ENCODE results near the gene NTNG2.
"Not testable (repeated sequence)": the region's sequence is repeated elsewhere in the genome, so short reads cannot be mapped to it uniquely, and the experiment has no call there.

Gene NTNG2, protein sequence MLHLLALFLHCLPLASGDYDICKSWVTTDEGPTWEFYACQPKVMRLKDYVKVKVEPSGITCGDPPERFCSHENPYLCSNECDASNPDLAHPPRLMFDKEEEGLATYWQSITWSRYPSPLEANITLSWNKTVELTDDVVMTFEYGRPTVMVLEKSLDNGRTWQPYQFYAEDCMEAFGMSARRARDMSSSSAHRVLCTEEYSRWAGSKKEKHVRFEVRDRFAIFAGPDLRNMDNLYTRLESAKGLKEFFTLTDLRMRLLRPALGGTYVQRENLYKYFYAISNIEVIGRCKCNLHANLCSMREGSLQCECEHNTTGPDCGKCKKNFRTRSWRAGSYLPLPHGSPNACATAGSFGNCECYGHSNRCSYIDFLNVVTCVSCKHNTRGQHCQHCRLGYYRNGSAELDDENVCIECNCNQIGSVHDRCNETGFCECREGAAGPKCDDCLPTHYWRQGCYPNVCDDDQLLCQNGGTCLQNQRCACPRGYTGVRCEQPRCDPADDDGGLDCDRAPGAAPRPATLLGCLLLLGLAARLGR

DNA sequence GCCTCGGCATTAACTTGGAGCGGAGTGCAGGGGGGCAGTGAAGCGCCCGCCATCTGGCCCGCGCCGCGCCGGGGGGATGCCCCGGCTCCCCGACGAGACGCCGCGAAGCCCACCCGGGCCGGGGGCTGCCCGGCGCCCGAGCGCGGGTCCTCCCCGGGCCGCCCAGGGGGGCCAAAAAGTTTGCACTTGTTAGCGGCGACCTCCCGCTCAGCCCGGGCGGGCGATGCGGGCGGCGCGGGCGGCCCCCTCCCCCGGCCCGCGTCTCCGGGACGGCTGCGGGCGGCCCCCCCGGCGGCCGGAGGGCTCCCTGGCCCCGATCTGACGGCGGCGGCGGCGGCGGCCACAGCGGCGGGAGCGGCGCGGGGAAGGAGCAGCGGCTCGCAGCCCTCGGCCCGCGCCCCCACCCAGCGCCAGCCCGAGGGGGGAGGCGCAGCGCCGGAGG is at the start of gene NTNG2:
TSS of gene NTNG2 (plus strand) at position 316 of the 442 bp plus-strand sequence. CDS start 4,774 bp downstream, outside the sequence.
- DNase-seq = no peak

DNA sequence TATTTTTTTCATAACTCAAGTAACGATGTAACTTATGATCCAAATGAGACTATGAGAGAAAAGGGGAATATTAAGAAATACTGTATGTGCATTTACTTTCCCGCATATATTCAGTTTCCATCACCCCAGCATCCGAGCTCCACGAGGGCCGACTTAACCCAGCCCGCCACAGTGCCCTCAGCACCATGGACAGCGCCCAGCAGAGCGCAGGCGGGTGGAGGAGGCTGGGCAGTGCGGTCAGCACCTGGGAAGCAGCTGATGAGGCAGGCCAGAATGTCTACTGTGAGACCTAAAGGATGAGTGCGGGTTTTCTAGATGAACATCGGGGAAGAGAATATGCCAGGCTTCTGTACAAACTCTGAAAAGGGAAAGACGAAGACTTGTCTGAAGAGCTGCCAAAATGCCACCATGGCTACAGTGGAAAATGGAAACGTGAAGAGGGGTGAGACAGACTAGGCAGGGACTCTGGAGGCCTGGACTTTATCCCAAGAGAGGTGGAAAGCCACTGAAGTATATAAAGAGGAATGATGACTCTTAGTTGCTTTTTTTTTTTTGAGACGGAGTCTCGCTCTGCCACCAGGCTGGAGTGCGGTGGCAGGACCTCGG is 47.7 kb upstream of the NTNG2 start:
- DNase-seq = peak in 42 of 56 donors; percentile 4 to 78 (median 25)

DNA sequence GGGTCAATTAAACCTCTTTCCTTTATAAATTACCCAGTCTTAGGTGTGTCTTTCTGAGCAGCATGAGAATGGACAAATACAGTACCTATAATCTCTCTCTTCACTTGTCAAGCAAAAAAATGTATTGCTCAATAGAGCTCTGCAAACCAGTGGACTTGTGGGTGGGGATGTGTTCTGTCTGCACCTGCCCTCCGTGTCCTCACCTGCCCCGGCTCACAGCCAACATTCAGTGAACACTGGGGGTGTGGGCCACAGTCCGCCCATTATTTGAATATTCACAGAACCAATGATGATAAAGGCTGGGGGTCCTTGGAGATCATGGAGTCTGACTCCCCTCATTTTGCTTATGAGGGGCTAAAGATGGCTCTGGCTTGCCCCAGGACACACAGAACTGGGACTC is 45.3 kb upstream of the NTNG2 start:
- DNase-seq = no peak

DNA sequence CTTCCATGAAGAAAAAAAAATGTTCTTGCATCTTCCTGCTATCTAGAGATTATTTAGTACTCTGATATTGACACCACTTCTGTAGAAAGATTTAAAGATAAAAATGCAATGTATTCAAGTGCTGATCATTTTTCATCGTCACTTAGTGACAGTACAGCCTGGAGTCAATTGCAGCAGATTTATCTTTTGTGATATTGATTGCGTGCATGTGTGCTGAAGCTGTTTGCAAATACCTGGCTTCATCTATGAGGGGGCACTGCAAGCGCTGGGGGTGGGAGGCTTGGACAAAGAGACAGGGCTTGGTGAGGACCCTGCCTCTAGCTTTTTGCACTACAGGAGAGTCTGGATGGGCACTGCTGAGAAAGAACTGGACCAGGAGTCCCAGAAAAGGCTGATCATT is 44.2 kb upstream of the NTNG2 start:
- DNase-seq = no peak

DNA sequence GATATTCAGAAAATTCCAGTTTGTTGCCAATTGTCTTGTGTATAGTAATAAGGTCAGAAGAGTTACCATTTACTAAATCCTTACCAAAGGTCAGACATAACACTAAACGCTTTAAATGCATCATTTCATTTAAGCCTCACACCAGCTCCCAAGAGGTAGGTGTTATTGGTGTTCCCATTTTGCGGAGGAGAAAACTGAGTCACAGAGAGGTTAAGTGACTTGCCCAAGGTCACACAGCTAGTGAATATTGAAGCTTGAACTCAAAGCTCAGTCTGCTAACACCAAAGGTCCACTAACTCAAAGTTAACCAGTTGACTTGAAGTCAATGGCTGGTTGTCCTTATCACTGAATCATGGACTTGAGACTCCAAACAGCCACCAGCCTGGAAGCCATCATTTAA is 40.8 kb upstream of the NTNG2 start:
- DNase-seq = no peak

DNA sequence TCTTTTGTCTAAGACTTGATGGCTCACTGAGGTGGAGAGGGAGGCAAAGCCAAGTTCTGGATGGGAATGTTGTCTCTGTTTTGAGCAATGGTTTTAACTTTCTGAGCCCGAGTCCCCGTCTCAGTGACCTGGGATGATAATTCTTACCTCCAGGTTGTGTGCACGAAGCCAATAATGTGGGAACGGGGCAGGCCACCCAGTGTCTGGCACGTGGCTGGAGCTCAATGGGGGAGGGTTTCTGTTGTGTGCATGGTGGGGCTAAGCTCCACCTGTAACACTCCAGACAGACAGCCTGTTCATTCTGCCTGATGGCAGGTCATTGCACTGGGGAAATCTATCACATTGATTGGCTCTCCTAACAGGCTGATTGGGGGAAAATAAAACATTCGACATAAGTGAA is 37.1 kb upstream of the NTNG2 start:
- DNase-seq = no peak

DNA sequence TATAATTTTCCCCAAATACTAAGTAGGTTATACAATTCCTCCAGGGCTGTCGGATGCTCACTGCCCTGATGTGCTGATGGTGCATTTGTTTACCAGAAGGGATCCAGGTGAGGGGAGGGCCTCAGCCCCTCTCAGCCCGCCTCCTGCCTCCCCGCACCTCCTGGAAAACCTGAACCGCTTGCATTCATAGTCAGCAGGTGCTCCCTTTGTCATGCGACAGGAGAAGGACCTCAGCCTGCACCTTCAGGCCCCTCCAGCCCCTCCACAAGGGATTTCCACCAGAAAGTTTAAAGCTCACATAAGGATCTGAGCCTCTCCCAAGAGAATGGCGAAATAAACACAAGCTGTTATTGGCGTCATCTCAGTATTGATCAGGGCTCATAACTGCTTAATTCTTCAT is 36.5 kb upstream of the NTNG2 start:
- DNase-seq = no peak

DNA sequence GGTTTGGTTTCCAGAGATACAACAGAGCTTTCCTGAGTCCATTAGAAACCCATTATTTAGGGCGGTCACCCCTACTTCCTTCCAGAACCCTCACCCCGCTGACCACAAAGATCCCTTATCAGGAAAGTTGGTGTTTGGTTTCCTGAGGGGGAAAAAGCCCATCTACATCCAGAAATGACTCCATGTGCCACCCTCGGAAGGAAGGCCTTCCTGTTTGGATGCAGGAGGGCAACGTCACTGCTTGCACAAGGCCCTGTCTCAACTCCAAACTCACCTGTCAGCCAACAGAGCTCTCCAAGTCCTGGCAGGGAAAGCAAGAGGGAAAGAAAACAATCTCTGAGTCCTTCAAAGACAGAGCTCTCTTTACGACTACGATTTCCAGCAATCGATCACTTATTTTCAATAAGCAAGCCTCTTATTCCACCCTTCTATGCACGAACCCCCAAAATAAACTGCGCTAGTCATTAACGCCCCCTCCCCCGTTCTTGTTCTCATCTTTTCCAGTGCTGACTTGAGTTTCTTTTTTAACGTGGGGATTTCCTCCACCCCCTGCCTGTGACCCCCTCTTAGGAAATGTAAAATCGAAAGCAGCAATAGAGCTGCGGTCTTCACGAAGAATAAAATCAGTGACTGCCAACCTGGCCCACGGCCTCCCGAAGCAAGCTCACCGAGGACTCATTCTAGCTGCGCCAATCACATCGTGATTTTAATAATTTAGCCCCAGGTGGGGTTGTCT is 35.7 kb upstream of the NTNG2 start:
- DNase-seq = no peak

DNA sequence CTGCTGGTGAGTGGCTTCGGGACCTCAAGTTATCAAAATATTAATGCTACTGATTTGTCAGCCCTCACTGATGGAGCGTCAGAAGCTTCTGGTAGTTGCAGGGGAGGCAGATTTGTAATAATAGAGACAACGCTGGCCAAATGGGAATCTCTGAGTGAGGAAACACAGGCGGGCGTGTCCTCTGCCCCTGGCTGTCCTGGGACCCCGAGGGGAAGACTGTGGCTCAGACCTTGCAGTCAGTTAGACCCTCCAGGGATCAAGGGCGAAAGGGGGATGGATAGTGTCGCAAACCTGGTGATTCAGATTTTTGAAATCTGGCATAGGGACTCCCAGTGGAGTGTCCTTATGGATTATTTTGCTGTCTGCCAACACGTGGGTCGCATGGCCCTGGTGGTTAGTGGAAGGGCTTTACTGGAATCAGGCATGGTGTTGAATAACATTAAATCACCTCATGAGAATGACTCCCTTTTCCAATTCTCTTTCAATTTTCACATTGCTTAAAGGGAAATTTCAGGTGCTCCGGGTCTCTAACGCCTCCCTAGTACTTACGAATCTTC is 35.1 kb upstream of the NTNG2 start:
- DNase-seq = no peak

DNA sequence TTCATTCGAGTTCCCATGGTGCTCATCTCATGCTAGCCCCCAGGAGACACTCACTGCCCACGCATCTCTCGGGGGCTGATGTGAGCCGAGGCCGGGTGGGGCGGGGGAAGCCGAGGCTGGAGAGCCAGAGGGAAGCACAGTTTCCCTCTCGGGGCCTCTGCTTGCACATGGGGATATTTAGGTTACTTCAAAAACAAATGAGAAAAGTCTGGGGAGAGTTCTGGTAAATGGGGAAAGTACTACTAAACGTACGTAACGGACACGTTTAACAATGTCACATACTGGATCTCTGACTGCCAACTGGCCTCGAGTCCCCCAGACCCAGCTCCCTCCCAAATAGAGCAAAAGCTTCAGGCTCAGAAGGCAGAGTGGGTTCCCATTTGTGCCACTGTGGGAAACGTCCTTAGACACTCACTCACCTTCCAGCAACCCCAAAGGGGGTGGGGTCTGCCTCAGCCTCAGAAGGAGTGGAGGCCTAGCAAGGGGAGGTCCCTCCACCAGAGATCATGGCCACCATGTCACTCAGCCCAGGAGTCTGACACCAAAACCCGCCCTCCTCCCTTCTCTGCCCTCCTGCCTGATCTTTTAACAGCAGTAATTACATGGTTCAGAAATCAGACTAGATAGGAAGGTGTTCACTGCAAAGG is 33.8 kb upstream of the NTNG2 start:
- DNase-seq = no peak

DNA sequence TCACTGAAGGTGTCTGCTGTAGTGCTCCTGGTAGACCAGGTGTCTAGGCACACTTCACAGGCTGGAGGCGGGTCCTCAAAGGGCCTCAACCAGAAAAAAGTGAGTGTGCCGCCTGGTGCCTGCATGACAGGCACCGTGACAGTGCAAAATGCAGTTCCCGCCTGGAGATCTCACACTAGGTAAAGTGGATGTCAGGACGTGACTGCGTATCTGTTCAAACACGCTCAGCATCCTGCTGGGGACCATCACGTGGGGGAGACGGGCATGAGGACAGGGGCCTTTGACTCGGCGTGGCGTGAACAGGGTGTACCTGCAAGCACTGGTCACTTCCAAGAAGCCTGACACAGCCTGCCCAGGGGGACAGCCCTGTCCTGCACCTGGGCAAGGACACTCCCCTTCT is 32.3 kb upstream of the NTNG2 start:
- DNase-seq = no peak

DNA sequence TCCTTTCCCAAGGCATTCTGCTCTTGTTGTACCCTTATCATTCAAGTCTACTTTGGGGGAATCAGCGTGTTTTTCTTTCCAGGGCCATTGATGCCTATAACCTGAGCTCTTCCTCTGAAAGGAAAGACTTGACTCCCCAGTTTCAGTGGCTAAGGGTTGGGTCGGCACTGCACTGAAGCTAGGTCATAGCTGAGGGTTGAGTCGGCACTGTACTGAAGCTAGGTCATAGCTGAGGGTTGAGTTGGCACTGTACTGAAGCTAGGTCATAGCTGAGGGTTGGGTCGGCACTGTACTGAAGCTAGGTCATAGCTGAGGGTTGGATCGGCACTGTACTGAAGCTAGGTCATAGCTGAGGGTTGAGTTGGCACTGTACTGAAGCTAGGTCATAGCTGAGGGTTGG is 27.8 kb upstream of the NTNG2 start:
- not testable (repeated sequence) for DNase-seq

DNA sequence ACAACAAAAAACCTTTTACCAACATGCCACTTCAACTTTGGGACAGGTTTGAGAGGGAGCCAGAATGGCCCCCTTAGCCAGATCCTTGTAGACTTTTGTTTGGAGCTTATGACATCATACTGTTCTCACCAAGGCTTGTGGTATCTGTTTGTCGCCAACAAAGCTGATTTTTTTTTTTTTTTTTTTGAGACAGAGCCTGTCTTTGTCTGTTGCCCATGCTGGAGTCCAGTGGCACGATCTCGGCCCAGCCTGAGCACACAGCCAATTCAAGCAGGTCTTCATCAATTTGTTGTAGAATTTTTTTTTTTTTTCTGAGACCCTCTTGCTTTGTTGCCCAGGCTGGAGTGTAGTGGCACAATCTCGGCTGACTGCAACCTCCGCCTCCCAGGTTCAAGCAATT is 26.4 kb upstream of the NTNG2 start:
- peak in 21 of 56 donors; percentile 10 to 44 (median 23) for DNase-seq

DNA sequence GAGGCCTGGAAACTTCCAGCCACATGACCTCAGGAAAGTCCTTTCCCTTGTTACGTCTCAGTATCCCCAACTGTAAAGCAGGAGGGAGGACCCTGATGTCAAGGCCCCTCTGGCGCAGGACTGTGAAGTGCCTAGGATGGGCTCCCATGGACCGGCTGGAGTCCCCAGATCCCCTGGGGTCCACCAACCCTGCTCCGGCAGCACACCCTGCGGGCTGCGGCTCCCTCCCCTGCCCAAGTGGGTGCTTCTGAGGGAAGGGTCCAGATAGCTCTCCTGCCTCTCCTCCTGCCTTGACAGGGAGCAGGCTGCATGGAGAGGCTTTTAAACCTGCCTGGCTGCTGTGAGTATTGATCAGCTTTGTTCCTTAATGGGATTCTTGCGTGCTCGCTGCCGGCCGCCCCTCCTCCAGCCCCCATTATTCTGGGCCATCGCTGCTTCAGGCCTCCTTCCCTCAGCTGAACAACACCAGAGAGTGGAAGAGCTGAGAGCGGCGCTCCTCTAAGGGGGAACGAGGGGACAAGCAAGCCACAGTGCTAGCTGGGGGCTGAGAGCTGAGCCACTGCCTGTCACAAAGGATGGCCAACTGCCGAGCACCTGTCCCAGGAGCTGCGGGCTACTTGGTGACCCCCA is 25.6 kb upstream of the NTNG2 start:
- no peak for DNase-seq

DNA sequence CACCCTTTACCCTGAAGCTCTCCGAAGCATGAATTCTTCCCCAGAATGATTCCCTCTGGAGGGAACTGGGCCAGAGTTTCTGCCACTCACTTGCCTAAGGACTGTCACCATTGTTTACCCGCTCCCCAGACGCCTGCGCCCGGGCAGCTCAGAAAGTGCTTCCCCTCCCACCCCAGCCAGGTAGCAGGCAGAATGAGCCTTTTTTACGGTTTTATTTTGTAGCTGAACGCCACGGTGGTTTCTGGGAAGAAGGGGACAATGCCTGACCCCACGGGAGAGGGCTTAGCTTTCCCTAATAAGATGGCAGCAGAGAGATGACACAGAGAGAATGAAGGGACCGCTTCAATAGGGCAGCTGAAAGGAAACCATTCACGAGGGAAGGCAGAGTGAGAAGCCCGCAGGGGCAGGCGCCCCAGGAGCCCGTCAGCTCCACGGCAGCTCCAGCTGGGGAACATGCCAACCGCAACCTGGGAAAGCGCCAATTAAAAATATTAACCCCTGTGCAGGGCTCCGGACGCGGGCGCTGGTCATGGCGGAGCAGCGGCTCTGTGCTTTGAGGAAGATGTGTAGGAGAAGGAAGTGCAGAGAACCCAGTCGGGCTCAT is 20.4 kb upstream of the NTNG2 start:
- peak in 43 of 56 donors; percentile 18 to 86 (median 59) for DNase-seq

DNA sequence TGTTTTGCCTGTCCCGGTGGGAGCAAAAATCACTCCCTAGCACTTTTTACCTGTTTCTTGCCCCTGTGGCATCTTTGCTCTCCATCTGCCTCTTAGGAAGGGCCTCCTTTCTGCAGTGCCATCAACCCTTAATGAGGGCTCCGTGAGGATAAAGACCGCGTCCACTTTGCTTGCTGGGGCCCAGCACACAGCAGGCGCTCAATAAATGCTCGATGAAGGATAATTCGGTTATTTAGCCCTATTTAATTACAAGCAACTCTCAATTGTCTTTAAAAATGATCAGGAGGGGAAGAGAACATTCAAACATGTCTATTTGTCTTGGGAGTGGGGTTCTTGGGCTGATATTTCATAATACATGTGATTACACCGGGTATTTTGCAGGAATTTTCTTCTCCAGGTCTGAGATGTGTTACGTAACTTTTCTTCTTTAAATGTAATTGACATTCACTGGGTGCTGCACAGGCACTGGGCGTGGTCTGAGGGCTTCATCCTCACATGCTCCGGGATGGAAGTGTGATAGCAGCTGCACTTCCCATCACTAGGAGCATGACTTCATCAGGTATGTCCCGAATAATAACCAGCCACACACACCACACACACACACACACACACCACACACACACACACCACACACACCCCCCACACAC is 19.8 kb upstream of the NTNG2 start:
- no peak for DNase-seq

DNA sequence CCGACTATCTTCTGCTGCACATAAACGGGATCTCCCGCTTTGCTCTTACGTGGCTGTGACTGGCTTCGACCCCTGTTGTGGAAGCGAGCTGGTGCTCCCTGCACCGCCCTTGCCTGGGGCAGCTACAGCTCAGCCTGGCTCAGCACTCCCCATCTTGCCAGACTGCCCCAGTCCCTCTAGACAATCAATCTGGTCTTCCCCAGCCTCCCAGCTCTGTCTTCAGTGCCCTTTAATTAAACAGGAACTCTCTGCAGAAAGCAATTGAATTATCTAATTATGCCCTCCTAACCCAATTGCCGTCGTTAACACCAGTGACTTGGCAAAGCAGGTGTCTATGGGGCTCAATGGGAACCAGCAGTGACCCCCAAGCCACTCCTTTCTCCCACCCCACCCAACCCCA is 18.9 kb upstream of the NTNG2 start:
- DNase-seq = no peak

DNA sequence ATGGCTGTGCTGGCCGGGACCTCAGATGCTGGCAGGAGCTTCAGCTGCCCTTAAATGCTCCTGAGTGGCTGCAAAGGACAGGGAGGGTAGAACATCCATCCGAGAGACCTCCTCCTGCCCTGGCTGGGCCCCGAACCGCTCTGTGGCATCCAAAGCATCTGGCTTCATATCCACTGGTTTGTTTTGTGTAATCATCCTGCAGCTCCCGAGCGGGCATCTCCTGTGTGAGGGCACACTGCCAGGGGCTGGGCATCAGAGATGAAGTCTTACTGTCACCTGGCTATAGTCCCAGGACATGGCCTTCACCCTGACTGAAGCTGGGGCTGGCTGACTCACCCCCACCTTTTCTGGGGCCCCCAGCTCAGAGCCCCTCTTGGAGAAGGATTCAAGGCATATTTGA is 18.5 kb upstream of the NTNG2 start:
- no peak for DNase-seq

DNA sequence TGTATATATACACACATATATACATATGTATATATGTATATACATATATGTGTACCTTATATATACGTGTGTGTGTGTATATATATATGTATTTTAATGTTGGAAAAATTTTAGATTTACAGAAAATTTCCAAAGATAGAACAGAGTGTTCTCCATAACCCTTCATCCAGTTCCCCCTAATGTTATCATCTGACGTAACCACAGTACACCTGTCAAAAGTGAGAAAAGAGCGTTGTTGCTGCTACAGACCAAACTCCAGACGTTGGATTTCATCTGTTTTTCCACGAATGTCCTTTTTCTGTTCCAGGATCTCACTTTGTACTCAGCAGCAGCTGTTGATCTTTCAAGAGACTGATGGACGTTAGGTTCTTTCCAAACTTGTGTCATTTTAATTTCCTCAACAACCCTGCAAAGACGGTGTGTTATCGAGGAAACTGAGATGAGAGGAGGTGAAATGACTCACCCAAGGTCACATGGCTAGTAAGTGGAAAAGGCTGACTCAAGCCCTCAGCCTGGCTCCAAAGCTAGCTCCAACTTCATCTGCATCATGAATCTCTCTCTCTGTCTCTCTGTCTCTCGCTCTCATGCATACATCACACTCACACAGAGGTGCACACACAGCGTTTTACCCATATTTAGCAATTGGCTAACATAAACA is 17.0 kb upstream of the NTNG2 start:
- DNase-seq = no peak
